Activated T-cell treated with anti-CD3 and anti-CD28 coated beads for 48 hours (primary cell): ENCODE measurements around the gene OMD.

Experiments
- DNase-seq: peaks from one replicate; pipeline ENCODE4 v3.0.0-alpha.2; 2020; ENCODE audit warnings: low read depth

OMD gene, protein sequence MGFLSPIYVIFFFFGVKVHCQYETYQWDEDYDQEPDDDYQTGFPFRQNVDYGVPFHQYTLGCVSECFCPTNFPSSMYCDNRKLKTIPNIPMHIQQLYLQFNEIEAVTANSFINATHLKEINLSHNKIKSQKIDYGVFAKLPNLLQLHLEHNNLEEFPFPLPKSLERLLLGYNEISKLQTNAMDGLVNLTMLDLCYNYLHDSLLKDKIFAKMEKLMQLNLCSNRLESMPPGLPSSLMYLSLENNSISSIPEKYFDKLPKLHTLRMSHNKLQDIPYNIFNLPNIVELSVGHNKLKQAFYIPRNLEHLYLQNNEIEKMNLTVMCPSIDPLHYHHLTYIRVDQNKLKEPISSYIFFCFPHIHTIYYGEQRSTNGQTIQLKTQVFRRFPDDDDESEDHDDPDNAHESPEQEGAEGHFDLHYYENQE

DNA sequence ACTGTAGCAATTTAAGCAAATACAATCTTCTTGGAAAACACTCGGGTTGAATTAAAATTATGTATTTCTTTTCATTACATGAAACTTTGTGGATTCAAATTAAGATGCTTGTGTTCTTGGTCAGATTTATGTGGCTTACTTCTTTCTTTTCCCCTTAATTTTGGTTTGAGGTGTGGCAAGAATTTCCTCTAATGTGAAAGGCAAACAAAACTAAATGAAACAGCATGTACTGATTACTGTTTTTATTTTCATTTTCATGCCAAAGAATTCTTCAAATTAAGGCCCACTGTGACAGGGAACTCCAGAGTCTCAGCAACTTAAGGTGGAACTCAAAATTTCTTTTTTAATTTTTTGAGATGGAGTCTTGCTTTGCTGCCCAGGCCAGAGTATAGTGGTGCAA, at the start of gene OMD:
OMD (minus strand) TSS at position 132 of the 400 bp plus-strand sequence. CDS start 6,913 bp downstream, outside the sequence.
- no peak for DNase-seq

DNA sequence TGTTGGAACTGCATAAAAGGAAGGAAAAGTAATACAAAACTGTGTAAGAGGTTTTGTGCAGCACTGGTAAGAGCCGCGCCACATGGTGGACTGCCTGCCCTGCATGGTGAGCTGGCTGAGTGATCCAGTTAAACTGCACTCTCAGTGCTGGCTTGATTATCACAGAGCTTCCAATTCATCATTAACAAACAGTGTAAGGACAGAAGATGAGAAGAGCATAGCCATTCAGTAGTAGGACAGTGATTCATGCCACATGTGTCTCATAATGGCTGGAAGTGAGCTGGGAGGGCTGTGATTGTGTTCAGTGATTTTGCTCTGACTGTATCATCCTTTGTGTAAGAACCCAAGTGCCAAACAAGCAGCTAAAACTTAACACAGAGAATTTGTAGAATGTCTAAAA, 43.9 kb upstream of the OMD start:
- no peak for DNase-seq

DNA sequence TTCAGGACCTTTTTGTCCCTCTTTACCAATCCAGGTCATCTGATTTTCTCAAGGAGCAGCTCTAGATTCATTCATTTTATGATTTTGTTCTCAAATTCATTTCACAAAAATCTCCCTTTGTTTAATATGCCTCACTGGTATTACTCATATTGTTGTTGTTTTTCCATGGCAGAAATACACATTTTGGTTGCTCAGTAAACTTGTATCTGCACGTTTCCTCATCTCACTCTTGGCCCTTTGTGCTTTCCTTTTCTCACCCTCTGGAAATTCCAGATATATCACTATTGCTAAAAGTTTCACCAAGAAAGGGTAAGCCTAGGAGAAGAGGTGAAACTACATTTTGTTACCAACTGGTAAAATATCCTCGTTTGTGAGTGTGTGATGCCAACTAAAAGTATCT, 43.2 kb upstream of the OMD start:
- DNase-seq: no peak

DNA sequence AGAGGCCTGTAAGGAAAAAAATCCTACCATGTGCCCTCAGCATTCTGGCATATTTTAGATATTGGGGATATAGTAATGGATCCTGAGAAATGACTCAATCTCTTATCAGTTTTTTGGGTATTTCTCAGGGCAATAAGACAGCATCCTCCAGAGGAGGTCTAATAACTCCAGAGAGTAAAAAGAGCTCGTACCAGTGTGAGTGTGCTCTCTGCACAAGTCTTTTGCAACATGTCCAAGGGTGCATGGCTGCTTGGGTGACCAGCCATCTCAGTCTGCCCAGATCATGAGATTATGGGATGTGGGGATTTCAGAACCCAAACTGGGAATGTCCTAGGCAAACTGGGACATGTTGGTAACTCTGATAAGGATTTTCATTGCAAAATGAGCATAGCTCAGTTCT, 42.8 kb upstream of the OMD start:
- DNase-seq: no peak

DNA sequence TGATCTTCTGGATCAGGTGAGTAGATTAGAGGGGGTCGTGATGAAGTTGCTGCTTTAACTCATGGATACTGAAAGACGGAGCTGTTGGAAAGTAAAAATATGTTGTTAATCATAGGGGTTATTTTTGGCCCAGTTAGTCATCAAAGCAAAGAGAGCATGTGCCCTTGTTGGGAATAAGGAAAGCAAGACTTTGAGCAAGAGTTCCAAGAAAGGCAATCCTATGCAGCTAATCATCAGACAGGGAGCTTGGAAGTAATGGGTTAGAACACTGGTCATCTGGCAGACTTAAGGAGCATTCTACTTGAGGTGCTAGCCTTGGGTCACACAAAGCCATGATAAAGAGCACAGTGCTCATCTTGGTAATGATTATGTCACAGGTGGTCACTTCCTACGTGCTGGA, 39.7 kb upstream of the OMD start:
- no peak for DNase-seq

DNA sequence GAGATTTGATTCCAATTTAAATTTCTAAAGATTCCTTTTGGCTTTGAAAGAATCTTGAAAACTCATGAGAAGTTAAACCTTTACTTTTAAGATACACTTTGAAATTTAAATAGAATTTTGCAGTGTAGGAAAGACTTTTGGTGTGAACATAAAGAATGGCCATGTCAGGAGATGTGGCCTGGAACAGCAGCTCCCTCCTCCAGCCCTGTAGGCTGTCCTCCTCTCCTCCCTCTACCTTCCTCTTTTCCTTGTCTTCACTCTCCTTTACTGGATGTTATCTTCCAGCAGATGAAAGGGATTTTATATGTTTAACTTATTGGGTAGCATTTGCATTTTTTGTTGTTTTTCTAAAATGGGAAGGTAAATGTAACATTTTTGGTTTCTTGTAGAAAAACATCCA, 39.1 kb upstream of the OMD start:
- DNase-seq: no peak

DNA sequence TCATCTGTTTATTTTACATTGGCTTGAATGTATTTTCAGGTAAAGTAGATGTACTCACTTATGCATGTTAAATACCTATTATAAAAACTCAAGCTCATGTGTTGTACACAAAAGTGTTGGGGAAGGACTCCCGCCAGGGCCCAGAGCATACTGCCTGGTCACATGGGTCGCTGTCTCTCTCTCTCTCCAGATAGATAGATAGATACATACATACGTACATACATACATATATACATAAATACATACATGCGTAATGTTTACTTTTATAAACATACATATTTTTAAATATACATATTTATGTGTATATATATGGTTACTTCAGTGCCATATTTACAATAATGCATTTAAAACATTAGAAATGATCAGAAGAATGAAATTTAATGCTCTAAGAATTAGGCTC, 33.3 kb upstream of the OMD start:
- DNase-seq: no peak

DNA sequence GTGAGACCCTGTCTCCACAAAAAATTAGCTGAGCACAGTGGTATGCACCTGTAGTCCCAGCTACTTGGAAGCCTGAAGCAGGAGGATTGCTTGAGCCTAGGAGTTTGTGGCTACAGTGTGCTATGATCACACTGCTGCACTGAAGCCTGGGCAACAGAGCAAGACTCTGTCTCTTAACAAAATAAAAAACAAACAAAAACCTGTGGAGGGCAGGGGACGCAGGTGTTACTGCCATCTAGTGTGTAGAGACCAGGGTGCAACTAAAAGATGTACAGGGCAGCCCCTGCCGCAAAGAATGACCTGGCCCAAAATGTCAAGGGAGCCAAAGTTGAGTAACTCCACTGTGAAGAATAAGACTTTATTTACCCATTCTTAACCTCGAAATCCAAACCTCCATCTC, 30.9 kb upstream of the OMD start:
- DNase-seq: no peak

DNA sequence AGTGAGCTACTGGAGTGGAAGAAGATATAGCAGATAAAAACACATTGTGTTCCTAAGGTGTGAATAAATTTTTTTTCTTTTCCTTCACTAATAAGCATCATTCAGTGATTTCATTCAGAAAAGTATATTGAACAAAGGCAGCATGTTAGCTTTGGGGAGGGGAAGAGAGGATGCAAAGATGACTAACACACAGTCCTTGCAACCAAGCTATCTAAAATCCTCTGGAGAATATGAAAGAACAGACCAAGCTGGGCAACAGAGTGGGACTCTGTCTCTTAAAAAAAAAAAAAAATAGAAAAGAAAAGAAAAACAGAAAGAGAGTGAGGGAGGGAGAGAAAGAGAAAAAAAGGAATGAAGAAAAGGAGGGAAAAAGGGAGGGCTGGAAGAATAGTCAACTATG, 22.3 kb upstream of the OMD start:
- no peak for DNase-seq

DNA sequence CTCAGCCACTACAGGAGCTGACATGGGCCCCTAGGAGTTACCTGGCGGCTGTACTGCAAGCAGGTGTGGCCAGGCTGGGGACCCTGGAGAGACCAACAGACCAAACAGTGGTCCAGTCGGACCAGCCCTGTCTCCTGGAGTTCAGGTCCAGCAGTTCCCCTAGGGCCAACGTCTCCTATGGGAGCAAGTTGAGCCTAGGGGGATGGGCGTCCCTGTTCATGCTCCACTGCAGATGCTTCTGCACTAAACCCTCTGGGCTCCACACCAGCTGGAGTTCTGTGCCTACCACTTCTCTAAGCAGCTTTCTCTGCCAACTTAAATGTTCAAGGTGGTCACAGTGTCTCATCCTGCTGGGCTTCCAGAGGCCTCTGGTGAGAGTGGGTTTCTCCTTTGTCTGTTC, 20.6 kb upstream of the OMD start:
- DNase-seq: no peak

DNA sequence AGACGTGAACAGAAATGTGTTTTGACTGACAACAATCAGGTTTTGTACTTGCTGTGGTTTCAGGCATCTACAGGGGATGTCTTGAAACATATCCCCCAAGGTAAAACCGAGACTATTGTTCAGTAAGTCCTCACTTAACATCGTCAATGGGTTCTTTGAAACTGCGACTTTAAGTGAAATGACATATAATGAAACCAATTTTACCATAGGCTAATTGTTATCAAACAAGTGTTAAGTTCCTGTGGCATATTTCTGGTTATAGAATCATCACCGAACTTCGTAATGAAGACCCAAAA, 16.4 kb upstream of the OMD start:
- DNase-seq: no peak

DNA sequence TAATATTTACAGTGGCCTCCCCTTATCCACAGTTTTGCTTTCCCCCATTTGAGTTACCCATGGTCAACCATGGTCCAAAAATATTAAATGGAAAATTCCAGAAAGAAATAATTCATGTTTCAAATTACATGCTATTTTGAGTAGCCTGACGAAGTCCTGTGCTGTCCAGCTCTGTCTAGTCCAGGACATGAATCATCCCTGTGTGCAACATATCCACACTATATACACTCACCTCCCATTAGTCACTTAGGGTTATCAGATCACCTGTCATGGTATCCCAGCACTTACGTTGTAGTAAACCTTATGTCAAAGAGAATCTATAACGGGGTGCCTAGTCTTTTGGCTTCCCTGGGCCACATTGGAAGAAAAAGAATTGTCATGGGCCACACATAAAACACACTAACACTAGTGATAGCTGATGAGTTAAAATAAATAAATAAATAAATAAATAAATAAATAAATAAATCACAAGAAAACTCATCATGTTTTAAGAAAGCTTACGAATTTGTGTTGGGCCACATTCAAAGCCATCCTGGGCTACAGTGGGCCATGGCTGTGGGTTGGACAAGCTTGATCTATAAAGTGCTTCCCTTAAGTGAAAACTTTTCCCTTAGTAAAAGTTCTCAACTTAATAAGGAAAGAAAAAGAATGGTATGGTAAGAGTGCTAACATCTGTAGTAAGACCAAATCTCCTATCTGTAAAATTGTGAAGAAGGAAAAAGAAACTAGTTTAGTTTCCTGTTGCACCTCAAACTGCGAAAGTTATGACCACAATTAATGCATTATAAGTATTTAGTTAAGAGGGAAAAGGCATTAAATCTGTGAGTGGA, 15.9 kb upstream of the OMD start:
- DNase-seq: no peak

DNA sequence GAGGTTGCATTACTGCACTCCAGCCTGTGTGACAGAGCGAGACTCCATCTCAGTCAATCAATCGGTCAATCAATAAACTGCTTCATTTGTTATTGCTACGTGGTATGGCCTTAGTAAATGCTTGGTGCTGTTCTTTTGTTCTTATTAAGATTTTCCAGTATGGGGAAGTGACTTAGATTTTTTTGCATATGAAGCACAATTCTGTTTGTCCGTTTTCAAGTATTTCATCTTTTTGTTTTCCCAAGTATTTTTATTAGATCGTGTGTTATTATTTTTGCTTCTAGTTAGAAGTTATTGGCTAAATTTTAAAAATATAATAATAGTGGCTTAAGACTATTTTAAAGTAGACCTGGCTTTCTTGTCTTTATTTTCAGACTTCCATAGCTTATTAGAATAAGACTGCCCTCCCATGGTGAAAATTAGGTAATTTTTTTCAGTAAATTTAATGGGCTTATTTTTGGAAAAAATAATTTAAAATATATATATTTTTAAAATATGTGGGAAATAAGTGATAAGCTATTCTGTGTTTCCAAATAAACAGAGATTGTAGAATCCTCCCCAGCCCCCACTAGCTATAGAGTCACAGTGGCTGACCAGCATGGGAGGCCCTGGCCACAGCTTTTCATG, 14.7 kb upstream of the OMD start:
- no peak for DNase-seq

DNA sequence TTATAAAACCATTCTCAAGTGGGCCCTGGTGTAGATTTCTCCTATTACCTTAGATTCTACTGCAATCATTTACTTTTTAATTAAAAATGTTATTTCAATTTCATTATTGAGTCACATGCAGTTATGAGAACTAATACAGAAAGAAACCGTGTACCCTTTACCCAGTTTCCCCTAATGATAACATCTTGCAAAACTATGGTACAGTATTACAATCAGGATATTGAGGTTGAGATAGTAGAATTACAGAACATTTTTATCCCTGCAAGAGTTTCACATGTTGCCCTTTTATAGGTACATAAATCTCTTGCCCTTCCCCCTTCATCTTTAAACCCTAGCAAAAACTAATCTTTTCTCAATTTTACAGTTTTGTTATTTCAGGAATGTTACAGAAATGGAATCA, 11.0 kb upstream of the OMD start:
- DNase-seq: no peak

DNA sequence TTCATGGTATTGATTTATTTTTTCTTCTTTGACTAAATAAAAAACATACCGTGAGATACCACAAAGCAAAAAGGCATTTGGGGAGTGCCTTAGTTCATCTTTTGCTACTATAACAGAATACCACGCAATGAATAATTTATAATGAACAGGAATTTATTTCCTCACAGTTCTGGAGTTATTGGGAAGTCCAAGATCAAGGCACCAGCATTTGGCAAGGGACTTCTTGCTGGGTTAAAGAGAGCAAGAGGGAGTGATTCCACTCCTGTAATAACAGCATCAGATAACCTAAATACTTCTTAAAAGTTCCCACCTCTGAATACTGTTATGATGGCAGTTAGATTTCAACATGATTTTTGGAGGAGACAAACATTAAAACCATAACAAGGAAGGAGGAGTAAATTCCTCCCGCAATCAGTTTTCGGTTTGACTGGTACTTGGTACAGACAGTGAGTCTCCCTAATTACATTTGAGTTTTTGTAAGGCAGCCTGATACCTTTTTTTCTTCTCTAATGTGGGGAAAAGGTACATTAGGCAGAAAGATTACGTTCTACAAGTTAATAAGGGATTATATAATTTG, 8.8 kb upstream of the OMD start:
- no peak for DNase-seq

DNA sequence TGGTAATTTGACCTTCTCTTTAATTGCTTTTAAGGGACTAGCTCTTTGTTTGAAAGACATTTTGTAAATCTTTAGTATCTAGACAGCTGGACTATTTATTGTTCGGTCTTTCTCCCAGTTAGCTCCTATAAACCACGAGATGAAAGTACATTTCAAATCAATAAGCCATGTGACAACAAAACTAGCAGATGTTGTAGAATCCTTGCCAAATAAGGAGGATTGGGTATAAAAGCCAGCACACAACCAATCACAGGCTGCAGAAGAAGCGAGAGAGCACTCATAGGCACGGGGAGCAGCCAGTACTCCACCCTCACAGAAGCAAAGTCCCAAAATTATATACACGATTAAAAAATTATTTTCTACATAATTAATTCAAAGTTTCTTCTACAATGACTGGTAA, 8.1 kb upstream of the OMD start:
- no peak for DNase-seq

DNA sequence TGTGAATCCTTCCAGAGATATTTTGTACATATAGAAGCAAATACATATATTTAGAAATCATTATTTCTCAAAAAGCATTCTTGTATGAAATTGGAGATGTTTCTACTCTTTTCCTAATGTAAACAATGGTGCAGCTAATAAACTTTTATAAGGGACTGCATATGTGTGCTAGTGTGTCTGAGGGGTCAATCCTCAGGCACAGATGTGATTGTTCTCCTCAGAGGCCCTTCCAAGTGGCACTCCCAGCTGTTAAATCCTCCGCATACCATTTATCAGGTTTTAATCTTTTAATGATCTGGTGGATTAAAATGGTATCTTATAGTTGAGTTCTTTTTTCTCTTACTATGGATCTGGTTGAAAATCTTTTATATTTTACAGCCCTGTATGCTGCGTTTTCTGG, 5.6 kb upstream of the OMD start:
- DNase-seq: no peak

DNA sequence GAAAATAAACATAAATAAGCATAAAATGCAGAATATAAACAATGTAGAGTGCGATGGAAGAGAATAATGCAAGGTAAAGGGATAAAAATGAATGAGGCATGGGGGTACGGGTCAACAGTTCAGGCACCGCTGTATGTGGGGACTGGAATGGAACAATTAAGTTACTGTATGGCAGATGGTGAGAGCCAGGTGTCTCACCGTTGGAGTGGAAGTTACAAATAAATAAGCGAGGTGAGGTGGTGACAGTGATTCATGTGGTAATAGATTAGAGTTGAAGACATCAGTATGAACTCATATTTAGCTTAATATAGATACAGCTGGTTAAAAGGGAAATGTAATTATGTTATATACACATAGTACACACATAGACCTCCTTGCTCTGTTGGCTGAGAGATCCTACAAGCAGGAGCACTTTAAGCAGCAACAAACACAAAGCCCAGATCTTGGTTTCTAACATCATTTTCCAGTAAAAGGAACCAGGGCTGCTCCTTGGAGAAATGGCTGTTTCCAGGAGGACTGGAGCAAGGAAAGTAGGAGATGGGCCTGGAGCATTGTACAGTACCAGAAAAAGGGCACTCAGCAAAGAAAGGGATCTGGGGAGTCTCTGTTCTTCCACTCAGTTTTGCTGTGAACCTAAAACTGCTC, 2.4 kb upstream of the OMD start:
- DNase-seq: no peak

DNA sequence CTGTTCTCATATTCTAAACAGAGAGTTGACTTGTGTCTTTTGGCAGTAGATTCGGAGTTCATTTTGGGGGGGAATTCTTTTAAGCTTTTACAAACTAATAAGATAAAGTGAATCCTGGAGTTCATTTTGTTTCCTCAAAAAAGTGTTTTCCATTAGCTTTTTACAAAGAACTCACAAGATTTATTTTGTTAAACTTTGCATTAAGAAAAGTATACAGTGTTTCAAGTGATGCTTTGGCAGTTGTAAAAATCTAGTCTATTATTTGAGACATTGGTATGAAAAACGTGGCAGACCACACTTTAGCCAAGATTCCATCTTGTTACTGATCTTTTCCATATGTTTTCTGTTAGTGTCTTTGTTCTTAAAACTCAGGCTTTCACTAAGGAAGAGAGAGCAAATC, 1.2 kb upstream of the OMD start:
- DNase-seq: no peak

DNA sequence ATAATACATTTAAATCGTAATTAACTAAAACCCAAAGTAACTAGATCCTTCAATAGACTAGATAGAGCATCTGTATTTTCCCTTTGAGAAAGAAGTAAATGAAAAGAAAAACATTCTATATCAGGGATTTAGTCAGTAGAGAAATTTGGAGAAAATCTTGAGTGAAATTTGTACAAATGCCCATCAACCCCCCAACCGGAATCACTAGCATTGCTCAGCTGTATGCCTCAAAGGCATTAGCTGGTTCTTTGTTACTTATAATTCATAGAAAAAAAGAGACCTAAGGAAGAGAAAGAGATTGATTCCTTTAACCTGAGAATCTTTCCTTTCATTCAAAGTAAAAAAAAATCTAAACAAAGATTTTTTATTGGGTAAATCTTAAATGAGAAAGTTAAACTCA, 659 bp downstream of the OMD start:
- DNase-seq: no peak

DNA sequence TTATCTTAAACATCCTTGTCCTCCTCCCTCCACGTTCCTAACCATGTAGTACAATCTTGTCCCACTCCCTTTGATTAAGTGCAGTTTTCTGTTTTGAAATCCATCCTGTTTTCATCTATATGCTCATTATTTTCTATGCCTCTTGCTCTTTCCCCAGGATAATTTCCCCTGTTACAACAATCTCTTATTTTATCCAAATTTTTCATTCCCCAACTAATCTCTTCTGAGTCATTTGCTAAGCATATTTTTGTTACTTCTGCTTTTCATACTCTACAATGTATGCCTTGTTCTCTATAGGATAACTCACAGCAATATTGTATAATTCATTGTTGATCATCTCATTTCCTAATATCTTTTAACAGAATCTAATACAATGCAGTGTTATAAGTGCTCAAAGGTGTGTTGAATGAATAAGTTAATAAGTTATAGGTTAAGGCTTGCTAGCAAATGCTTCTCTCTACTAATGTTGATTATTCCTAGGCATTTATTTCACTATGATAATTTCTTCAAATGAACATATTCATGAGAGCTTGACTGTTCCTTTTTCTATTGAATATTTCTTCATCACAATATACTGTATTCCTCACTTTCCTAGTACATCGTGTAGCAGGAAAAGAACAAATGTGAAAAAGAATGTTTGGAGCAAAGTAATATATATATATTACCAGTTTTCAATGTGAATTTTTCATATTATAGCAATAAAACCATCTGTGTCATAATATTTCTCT, 1.5 kb downstream of the OMD start:
- no peak for DNase-seq

DNA sequence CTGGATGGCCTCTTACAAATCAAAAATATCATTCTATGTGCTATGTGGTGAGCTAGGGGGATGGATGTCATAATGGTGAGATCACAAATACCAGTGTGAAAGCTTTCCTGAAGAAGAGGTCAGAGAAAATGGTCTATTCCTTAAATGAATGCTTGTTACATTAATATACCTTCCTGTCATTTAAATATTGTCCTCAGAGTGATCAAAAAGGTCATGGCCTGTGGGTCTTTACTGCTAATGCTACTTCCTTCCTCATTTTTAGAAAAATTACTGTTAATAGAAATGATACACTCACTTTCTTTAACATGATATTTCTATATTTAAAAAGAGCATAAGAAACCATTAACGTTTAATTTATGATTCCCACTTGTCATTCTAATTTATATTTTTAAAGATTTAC, 9.7 kb downstream of the OMD start:
- DNase-seq: no peak
